AG04450 (cell line): Measurements from ENCODE around the gene IL1F10. TPM values are rescaled to one million over a fixed set of nuclear protein-coding genes. Genes with fewer than 3 reads are reported as not detected.

Experiments used
- CTCF ChIA-PET: fragments of 300-600, 350-600 bp; formaldehyde crosslinking; extraction: SDS; loops from one replicate; lab custom pipeline; 2022; ENCODE audit warnings: antibody characterized with exemption, inconsistent platforms; lab: Charles Lee
- POLR2A ChIA-PET: fragments of 350-600 bp; formaldehyde crosslinking; extraction: SDS; loops from one replicate; lab custom pipeline; 2021; ENCODE audit warnings: antibody characterized with exemption, inconsistent platforms; lab: Yijun Ruan, JAX
- DNase-seq: peaks from one replicate; pipeline ENCODE4 v3.0.0-alpha.2; 2011; ENCODE audit warnings: low read depth, low spot score
- H3K27ac ChIP-seq: one replicate; pipeline ENCODE4 v1.5.1; 2012; ENCODE audit warnings: low read depth, low read length, control low read depth
- H3K27me3 ChIP-seq: one replicate; pipeline ENCODE4 v1.6.0; 2012; ENCODE audit warnings: low read length; ENCODE audit not compliant: control insufficient read depth, insufficient read depth
- H3K4me3 ChIP-seq: 2 replicates; pipeline ENCODE4 v1.5.1; 2011; ENCODE audit warnings: mild to moderate bottlenecking, low read depth, low read length, control low read depth
- H3K9me3 ChIP-seq: 2 replicates; pipeline ENCODE4 v1.5.1; 2012; ENCODE audit warnings: low read length; ENCODE audit not compliant: control insufficient read depth, insufficient read depth
- CTCF ChIP-seq: IDR thresholded peaks from 2 replicates; pipeline ENCODE4 v1.5.1; 2011; ENCODE audit warnings: low read depth, low read length, control low read depth, inconsistent platforms
- polyA minus RNA-seq: library from RNA; depleted of rRNA, polyadenylated mRNA; stranded (reverse); fragments of >200 nt; gene quantifications from 2 replicates; pipeline ENCODE4 v1.2.3, GENCODE V29; 2011; rRNA and poly(A)+ RNA removed
- polyA plus RNA-seq: library from polyadenylated mRNA; depleted of rRNA; stranded (reverse); fragments of >200 nt; gene quantifications from 2 replicates; pipeline ENCODE4 v1.2.3, GENCODE V29; 2011; rRNA removed

Gene IL1F10
- polyA plus RNA-seq (not detected in 2 replicates), polyA minus RNA-seq (not detected in 2 replicates)

DNA sequence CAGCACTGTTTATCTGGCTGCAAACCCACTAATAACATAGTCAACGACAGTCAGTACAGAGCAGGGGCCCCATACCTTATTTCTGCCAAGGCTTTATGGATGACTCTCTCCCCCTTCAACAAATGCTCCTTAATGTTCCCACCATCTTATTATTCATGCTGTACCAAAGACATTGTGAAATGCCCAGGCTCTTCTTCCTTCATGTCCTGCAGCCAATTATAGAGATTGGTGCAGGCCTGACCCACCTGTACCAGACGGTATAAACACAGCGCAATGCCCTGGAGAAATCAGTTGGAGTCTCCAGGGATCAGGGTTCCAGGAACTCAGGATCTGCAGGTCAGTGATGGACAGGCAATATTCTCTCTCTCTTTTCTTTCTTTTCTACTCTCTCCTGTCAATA is at the start of gene IL1F10:
IL1F10 (plus strand) TSS at position 290 of the 400 bp plus-strand sequence. CDS start 4,769 bp downstream, outside the sequence.
- Histone ChIP-seq H3K27ac (no peak within 1 kb of the TSS), H3K27me3 (peaks cover 13% of the 10 kb centered on the region), H3K9me3 (no peaks in the 10 kb centered on the region), H3K4me3 (no peak within 1 kb of the TSS)
- no peak for DNase-seq
- ChIA-PET CTCF (interaction anchor here (0.6 kb wide), 1 partner anchor 17 kb away, joined by 3 read pairs; no protein-coding TSS in a partner anchor), POLR2A (no interaction called here)
- no peak for TF ChIP-seq CTCF

DNA sequence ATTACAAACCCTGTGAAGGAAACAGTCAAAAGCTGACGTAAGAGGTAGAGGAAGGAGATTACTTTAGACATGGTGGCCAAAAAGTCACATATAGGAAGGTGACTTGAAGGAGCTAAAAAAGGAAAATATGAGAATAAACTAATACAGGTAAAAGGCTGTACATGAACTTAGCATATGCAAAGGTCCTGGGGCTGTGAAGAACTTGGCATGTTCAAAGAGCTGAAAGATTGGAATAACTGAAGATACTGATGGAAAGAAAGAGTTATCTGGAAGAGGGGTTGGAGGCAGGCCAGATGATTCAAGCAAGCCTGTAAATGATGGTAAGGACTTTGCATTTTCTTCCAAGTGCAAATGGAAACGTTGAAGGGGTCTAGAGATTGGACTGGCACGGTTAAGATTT is 49.3 kb upstream of the IL1F10 start:
- POLR2A ChIA-PET = no interaction called here
- no peak for TF ChIP-seq CTCF
- CTCF ChIA-PET = no interaction called here
- no peak for DNase-seq
- no peak overlapping the region for H3K4me3 ChIP-seq
- peaks cover 5% of the 10 kb centered on the region for H3K27me3 ChIP-seq
- H3K27ac ChIP-seq = no peak overlapping the region
- H3K9me3 ChIP-seq = no peaks in the 10 kb centered on the region

DNA sequence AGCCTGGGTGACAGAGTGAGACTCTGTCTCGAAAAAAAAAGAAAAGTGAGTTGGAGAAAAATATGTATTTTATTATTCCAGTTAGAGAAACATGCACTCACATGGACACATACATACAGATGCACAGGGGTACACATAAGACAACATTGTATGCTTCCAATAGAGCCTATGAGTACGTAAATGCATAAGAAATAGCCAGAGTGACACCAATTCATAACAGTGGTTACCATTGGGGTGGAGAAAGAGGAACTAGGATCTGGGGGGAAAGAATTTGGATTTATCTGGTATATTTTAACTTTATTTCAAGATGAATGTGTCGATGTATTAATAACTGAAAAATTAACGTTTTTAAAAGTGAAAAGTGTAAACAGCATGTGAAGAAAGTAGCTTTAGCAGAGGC is 46.5 kb upstream of the IL1F10 start:
- Histone ChIP-seq H3K9me3 (no peaks in the 10 kb centered on the region), H3K27ac (no peak overlapping the region), H3K4me3 (no peak overlapping the region), H3K27me3 (peaks cover 7% of the 10 kb centered on the region)
- no peak for DNase-seq
- CTCF ChIA-PET = no interaction called here
- POLR2A ChIA-PET = no interaction called here
- TF ChIP-seq CTCF = no peak

- H3K27me3 ChIP-seq = peaks cover 14% of the 10 kb centered on the region
- TF ChIP-seq CTCF = no peak
- H3K4me3 ChIP-seq = no peak overlapping the region
- CTCF ChIA-PET = no interaction called here
- H3K27ac ChIP-seq = no peak overlapping the region
- DNase-seq = no peak
- no peaks in the 10 kb centered on the region for H3K9me3 ChIP-seq
- POLR2A ChIA-PET = no interaction called here
Observed at GRCh38 chr2:113024764-113025163, 43.0 kb upstream of the IL1F10 start.

DNA sequence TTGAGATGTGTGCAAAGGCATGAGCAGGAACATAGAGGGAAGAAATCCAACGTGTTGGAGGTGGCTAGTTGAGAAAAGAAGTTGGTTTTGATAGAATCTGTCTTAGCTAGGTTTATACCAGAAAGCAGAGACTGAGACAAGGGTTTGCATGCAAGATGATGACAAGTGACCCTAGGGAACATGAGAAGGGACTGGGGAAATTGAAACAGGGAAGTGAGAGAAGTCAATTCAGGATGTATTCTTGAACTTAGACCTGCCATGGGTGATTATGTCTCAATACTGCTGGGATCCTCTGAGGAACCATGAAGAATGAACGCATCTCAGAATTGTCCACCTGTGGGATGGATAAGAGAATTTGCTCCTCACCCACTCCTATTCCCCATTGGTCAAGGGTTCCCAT is 42.0 kb upstream of the IL1F10 start:
- H3K27me3 ChIP-seq = peaks cover 15% of the 10 kb centered on the region
- POLR2A ChIA-PET = no interaction called here

More for the DNA sequence above, 42.0 kb upstream of the IL1F10 start:
- Histone ChIP-seq H3K9me3 (no peaks in the 10 kb centered on the region), H3K27ac (no peak overlapping the region), H3K4me3 (no peak overlapping the region)
- CTCF ChIA-PET = no interaction called here
- TF ChIP-seq CTCF = no peak
- DNase-seq = no peak
